Measurements from ENCODE around the gene TMEM135.

- TF ChIP-seq CTCF (IDR thresholded peaks at IDR 0.05) (no peak), POLR2A (IDR thresholded peaks at IDR 0.05) (no peak)
Measured at GRCh38 chr11:87260811-87261210, 223.1 kb downstream of the TMEM135 start.

Measured in thyroid gland (tissue), 4 donors.